Endometrial microvascular endothelial cells (primary cell): Measurements from ENCODE around the gene CETN3. TPM values are rescaled to one million over a fixed set of nuclear protein-coding genes. Genes with fewer than 3 reads are reported as not detected.
"Not testable (repeated sequence)": the region's sequence is repeated elsewhere in the genome, so short reads cannot be mapped to it uniquely, and the experiment has no call there.

Experiments used
- in situ Hi-C: cut with HindIII; loops from 2 replicates; pipeline ENCODE4 v1.10.0; 2017; ENCODE audit warnings: low sequenced_read_pairs, low pct_unique_long_range_greater_than_20kb; ENCODE audit errors: inconsistent ontology term
- total RNA-seq: library from RNA; depleted of rRNA; stranded (reverse); fragments of >200 nt; gene quantifications from one replicate; pipeline ENCODE4 v1.2.3, GENCODE V29; 2015; ENCODE audit errors: inconsistent ontology term

Gene CETN3
- total RNA-seq, 1 donor from 2014 or later: 14.7 TPM

- in situ Hi-C loops: no loop called here
Measured at GRCh38 chr5:90344689-90345088, 64.9 kb downstream of the CETN3 start.

DNA sequence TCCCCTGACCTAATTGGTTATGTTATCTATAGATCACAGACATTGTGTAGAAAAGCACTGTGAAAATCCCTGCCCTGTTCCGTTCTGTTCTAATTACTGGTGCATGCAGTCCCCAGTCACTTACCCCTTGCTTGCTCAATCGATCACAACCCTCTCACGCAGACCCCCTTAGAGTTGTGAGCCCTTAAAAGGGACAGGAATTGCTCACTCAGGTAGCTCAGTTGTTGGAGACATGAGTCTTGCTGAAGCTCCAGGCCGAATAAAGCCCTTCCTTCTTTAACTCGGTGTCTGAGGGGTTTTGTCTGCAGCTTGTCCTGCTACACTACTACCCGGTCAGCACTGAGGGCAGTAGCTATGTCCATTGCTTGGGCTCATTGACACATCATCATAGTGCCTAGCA, 65.8 kb downstream of the CETN3 start:
- in situ Hi-C loops: not testable (repeated sequence)

- in situ Hi-C loops: no loop called here
Measured at GRCh38 chr5:90342576-90342975, 67.0 kb downstream of the CETN3 start.

Other genes with a start within 250 kb of the CETN3 start
- gene MBLAC2, start 65.0 kb upstream of the CETN3 start, total RNA-seq: 5.5 TPM
- gene POLR3G, start 65.1 kb upstream of the CETN3 start, total RNA-seq: 19.9 TPM
- 20.3 TPM for gene LYSMD3, start 119.8 kb upstream of the CETN3 start, total RNA-seq
- not detected for gene ADGRV1, start 149.0 kb upstream of the CETN3 start, total RNA-seq